MM.1S (cell line): Measurements from ENCODE around the gene ABCA2.

Source experiments
- CTCF ChIP-seq: fragments of 300-600 bp; sonication (generic); IDR thresholded peaks from 2 replicates; pipeline ENCODE4 v1.5.1; 2016; ENCODE audit warnings: antibody characterized with exemption, low read length, mixed read lengths
- EZH2 ChIP-seq: fragments of 300-600 bp; sonication (generic); optimal IDR thresholded peaks from 2 replicates; pipeline ENCODE3; 2017; ENCODE audit warnings: low read depth, mild to moderate bottlenecking, antibody characterized with exemption, low read length, mixed read lengths
- EZH2phosphoT487 ChIP-seq: fragments of 300-600 bp; sonication (generic); IDR thresholded peaks from 2 replicates; pipeline ENCODE4 v1.6.1; 2018; ENCODE audit warnings: antibody characterized with exemption, low read length

- no peak for TF ChIP-seq CTCF
- TF ChIP-seq EZH2 = no peak
- TF ChIP-seq EZH2phosphoT487 = no peak
Observed at GRCh38 chr9:137014166-137014565, 13.9 kb downstream of the ABCA2 start.
